HCT116 (cell line): ENCODE data around the gene IQCH. TPM values are rescaled to one million over a fixed set of nuclear protein-coding genes. Genes with fewer than 3 reads are reported as not detected.

Source experiments
- ATAC-seq: fragments of 200-7000 bp; cut with Tn5 transposase; 2 replicates; pipeline ENCODE4 v1.9.1; 2020; ENCODE audit warnings: mild to moderate bottlenecking, moderate library complexity
- BruUV-seq: library from RNA; stranded (reverse); fragments of 400-500 nt; replicated peaks from 2 replicates; lab custom pipeline; 2021; lab: Mats Ljungman, UMichigan
- CTCF ChIA-PET: fragments of 300-600 bp; sonication (Branson Sonifier 250); formaldehyde crosslinking; loops from one replicate; lab custom pipeline; 2021; ENCODE audit warnings: antibody characterized with exemption; lab: Charles Lee
- POLR2A ChIA-PET: fragments of 300-600, 350-600 bp; sonication (Branson Sonifier 250); formaldehyde crosslinking; loops from one replicate; lab custom pipeline; 2021; ENCODE audit warnings: antibody characterized with exemption; lab: Charles Lee
- RAD21 ChIA-PET, 2 experiments: fragments of 300-600 bp; sonication (Branson Sonifier 250); formaldehyde crosslinking; loops; one replicate each; lab custom pipeline; 2023; ENCODE audit warnings: low total read pairs in 2 of 2; ENCODE audit not compliant: uncharacterized antibody in 2 of 2, unreplicated experiment in 2 of 2, low non-redundant PET in 1 of 2; lab: Charles Lee
- DNase-seq: peaks from one replicate; pipeline ENCODE4 v3.0.0-alpha.2; 2010; ENCODE audit warnings: low read depth, low spot score
- H2AFZ ChIP-seq: fragments of 200-600 bp; shearing (Covaris generic), sonication (generic); 2 replicates; pipeline ENCODE4 v1.6.1; 2017; ENCODE audit warnings: low read depth, mixed run types, mixed read lengths, antibody characterized with exemption, low read length; ENCODE audit not compliant: poor library complexity, severe bottlenecking
- H3K27ac ChIP-seq: 2 replicates; pipeline ENCODE4 v1.5.1; 2012; ENCODE audit warnings: low read depth, low read length
- H3K27me3 ChIP-seq: fragments of 200-600 bp; sonication (generic); 2 replicates; pipeline ENCODE4 v1.6.1; 2016; ENCODE audit warnings: mixed run types, low read length, mixed read lengths; ENCODE audit not compliant: insufficient read depth
- H3K36me3 ChIP-seq, 2 experiments: fragments of 200-500 bp in 1 of 2; fragments of 200-600 bp in 1 of 2; sonication (Bioruptor generic) in 1 of 2; sonication (generic) in 1 of 2; 2 replicates each; pipeline versions ENCODE4 v1.5.1 to v1.6.1; 2014 to 2016; ENCODE audit warnings: low read length in 2 of 2, inconsistent platforms in 1 of 2, mixed read lengths in 1 of 2, mixed run types in 1 of 2; ENCODE audit not compliant: insufficient read depth in 2 of 2, control insufficient read depth in 1 of 2
- H3K4me1 ChIP-seq, 2 experiments: fragments of 200-600 bp in 1 of 2; sonication (generic) in 1 of 2; 2 replicates each; pipeline versions ENCODE4 v1.5.1 to v1.6.1; 2012 to 2017; ENCODE audit warnings: low read length in 2 of 2, inconsistent platforms in 1 of 2, mild to moderate bottlenecking in 1 of 2, mixed read lengths in 1 of 2, mixed run types in 1 of 2, moderate library complexity in 1 of 2; ENCODE audit not compliant: insufficient read depth in 2 of 2, control insufficient read depth in 1 of 2
- H3K4me2 ChIP-seq: fragments of 200-600 bp; sonication (generic); 2 replicates; pipeline ENCODE4 v1.6.1; 2017; ENCODE audit warnings: mixed run types, low read length, mixed read lengths
- H3K4me3 ChIP-seq, 2 experiments: fragments of 200-600 bp in 1 of 2; sonication (generic) in 1 of 2; replicated peaks in 1 of 2; 2 replicates each; pipeline ENCODE4 v1.5.1; 2011 to 2016; ENCODE audit warnings: low read length in 2 of 2, control low read depth in 1 of 2, low read depth in 1 of 2, mild to moderate bottlenecking in 1 of 2, mixed read lengths in 1 of 2, mixed run types in 1 of 2
- H3K79me2 ChIP-seq: fragments of 200-600 bp; sonication (generic); 2 replicates; pipeline ENCODE4 v1.6.1; 2017; ENCODE audit warnings: mild to moderate bottlenecking, mixed run types, low read length, moderate library complexity, mixed read lengths; ENCODE audit not compliant: insufficient read depth
- H3K9ac ChIP-seq: fragments of 200-600 bp; sonication (generic); 2 replicates; pipeline ENCODE4 v1.6.1; 2016; ENCODE audit warnings: low read length, mixed read lengths
- H3K9me2 ChIP-seq: fragments of 200-600 bp; sonication (generic), shearing (Covaris generic); 2 replicates; pipeline ENCODE4 v1.6.1; 2017; ENCODE audit warnings: mixed run types, mild to moderate bottlenecking, moderate library complexity; ENCODE audit not compliant: insufficient read depth
- H3K9me3 ChIP-seq, 2 experiments: fragments of 200-500 bp in 1 of 2; fragments of 200-600 bp in 1 of 2; sonication (Bioruptor generic) in 1 of 2; sonication (generic) in 1 of 2; 2 replicates each; pipeline ENCODE4 v1.6.1; 2014 to 2017; ENCODE audit warnings: low read length in 2 of 2, mixed read lengths in 2 of 2, inconsistent platforms in 1 of 2, low read depth in 1 of 2, mild to moderate bottlenecking in 1 of 2, mixed run types in 1 of 2, moderate library complexity in 1 of 2; ENCODE audit not compliant: control insufficient read depth in 1 of 2, insufficient read depth in 1 of 2
- H4K20me1 ChIP-seq: fragments of 200-600 bp; sonication (generic), shearing (Covaris generic); 2 replicates; pipeline ENCODE4 v1.6.1; 2017; ENCODE audit warnings: mixed run types, mild to moderate bottlenecking, moderate library complexity; ENCODE audit not compliant: insufficient read depth
- CEBPB ChIP-seq: IDR thresholded peaks from 2 replicates; pipeline ENCODE4 v1.6.1; 2012; ENCODE audit warnings: low read depth
- EGR1 ChIP-seq: IDR thresholded peaks from 2 replicates; pipeline ENCODE4 v1.6.1; 2012; ENCODE audit warnings: low read depth
- EZH2 ChIP-seq: fragments of 200-600 bp; sonication (generic); IDR thresholded peaks from 2 replicates; pipeline ENCODE4 v1.6.1; 2017; ENCODE audit warnings: antibody characterized with exemption, mixed run types
- EZH2phosphoT487 ChIP-seq: fragments of 200-600 bp; IDR thresholded peaks from 2 replicates; pipeline ENCODE4 v1.6.1; 2018; ENCODE audit warnings: antibody characterized with exemption, borderline replicate concordance
- FOSL1 ChIP-seq: IDR thresholded peaks from 2 replicates; pipeline ENCODE4 v1.6.1; 2012; ENCODE audit warnings: low read depth
- JUND ChIP-seq: IDR thresholded peaks from 2 replicates; pipeline ENCODE4 v1.6.1; 2012
- POLR2A ChIP-seq: IDR thresholded peaks from 2 replicates; pipeline ENCODE4 v1.7.0; 2011; ENCODE audit warnings: borderline replicate concordance; ENCODE audit not compliant: insufficient read depth, insufficient read length; ENCODE audit errors: extremely low read depth
- POLR2AphosphoS5 ChIP-seq: IDR thresholded peaks from 2 replicates; pipeline ENCODE4 v1.6.1; 2011; ENCODE audit warnings: mild to moderate bottlenecking, low read depth, low read length, moderate library complexity
- RAD21 ChIP-seq: IDR thresholded peaks from 2 replicates; pipeline ENCODE4 v1.6.1; 2012; ENCODE audit warnings: low read depth, mild to moderate bottlenecking
- SIN3A ChIP-seq: IDR thresholded peaks from 2 replicates; pipeline ENCODE4 v1.6.1; 2012; ENCODE audit warnings: low read depth
- SP1 ChIP-seq: IDR thresholded peaks from 2 replicates; pipeline ENCODE4 v1.6.1; 2012; ENCODE audit warnings: low read depth
- SRF ChIP-seq: IDR thresholded peaks from 2 replicates; pipeline ENCODE4 v1.6.1; 2012; ENCODE audit warnings: low read depth
- YY1 ChIP-seq: IDR thresholded peaks from 2 replicates; pipeline ENCODE4 v1.6.1; 2011; ENCODE audit warnings: low read length, low read depth, moderate library complexity, mild to moderate bottlenecking; ENCODE audit not compliant: insufficient replicate concordance; ENCODE audit errors: extremely low read depth
- ZFX ChIP-seq: fragments of 450-650 bp; IDR thresholded peaks from 2 replicates; pipeline ENCODE4 v1.6.1; 2017
- ZNF274 ChIP-seq: fragments of 200-500 bp; sonication (Bioruptor generic); IDR thresholded peaks from 2 replicates; pipeline ENCODE4 v1.6.1; 2014; ENCODE audit warnings: mild to moderate bottlenecking, low read depth, low read length, inconsistent platforms
- intact Hi-C: fragments of 100-400 bp; cut with micrococcal nuclease; formaldehyde crosslinking; loops from 2 replicates; pipeline ENCODE4 v1.10.0; 2022
- total RNA-seq: library from RNA; stranded (reverse); gene quantifications from one replicate; pipeline ENCODE4 v1.2.1, GENCODE V29; 2021; ENCODE audit not compliant: unreplicated experiment
- TF ChIP-seq, protein P1 (sequence below): IDR thresholded peaks from 2 replicates; pipeline ENCODE4 v1.6.1; 2012
- TF ChIP-seq, protein P2 (sequence below), 3 experiments: fragments of 200-600 bp in 1 of 3; sonication (generic) in 1 of 3; IDR thresholded peaks in 2 of 3; conservative IDR thresholded peaks in 1 of 3; 2 replicates each; pipeline ENCODE4 v1.5.1; 2012 to 2017; ENCODE audit warnings: low read depth in 2 of 3, low read length in 2 of 3, antibody characterized with exemption in 1 of 3, borderline replicate concordance in 1 of 3, control low read depth in 1 of 3, mild to moderate bottlenecking in 1 of 3, mixed read lengths in 1 of 3, mixed run types in 1 of 3, moderate library complexity in 1 of 3; ENCODE audit not compliant: insufficient read depth in 1 of 3
- TF ChIP-seq, protein P3 (sequence below): IDR thresholded peaks from 2 replicates; pipeline ENCODE4 v1.6.1; 2011; ENCODE audit warnings: mild to moderate bottlenecking, low read length, moderate library complexity; ENCODE audit not compliant: insufficient replicate concordance; ENCODE audit errors: extremely low read depth
- TF ChIP-seq, protein P4 (sequence below): IDR thresholded peaks from 2 replicates; pipeline ENCODE4 v1.6.1; 2012; ENCODE audit warnings: low read depth

Gene IQCH
- total RNA-seq, 1 experiment from 2014 or later: 4.6 TPM

DNA sequence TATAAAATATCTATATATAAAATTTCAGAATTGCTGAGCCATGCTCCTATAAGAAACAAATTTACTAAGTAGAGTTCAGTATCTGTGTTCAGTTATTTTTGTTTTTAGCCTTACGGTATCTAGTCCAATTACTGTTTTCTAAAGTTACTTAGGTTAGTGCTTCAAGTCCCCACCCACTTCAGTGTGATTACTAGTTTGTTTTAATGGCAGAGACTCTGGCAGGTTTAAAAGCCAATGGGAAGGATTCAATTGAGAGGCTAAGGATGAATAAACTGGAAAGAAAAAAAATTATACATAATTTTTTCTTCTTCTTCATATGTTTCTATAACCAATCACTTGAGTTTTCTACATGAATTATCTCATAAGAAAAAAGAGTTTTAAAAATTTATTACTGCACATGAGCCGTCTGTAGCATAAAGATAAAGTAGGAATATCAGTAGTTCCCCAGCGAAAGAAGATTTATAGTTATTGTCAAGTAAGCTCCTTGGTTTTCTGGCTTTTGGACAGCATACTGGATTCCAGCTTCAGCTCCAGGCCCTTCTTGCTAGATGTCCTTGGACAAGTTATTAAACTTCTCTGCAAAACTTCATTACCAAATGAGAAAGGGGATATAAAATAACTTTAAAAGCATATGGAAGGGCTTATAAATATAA lies 46.9 kb upstream of the IQCH start (continued):
- TF ChIP-seq EGR1: no peak
- TF ChIP-seq ZFX: no peak
- TF ChIP-seq SRF: no peak
- TF ChIP-seq, all 23 proteins: peak for 0

DNA sequence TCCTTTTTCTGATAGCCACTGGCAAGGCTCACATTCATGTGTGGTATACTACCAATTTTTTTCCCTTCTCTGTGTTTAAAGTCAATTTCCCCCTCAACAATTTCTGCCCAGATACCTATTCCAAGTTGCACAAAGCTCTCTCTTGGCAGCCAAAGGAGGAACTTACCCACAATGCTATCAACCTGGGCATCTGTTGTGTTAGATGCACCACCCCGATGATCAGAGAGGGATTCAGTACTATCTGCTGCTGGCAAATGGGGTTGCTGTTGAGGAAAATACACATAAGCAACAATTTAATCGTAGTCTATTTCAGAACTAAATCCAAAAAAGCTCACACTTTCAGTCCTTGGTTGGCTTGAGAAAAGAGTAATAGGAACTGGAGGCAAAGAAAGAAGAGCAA lies 46.2 kb upstream of the IQCH start:
- Histone ChIP-seq H4K20me1 (no peaks in the 10 kb centered on the region), H3K9me3 (no peaks in the 10 kb centered on the region), H3K4me2 (no peak overlapping the region), H3K4me3 (no peak overlapping the region), H3K27ac (no peak overlapping the region), H2AFZ (no peak overlapping the region), H3K9ac (no peak overlapping the region), H3K27me3 (no peaks in the 10 kb centered on the region), H3K36me3 (peaks cover 5 to 18% of the 10 kb centered on the region in 2 experiments; a peak in 2 of 4 replicates), H3K9me2 (no peaks in the 10 kb centered on the region), H3K79me2 (no peaks in the 10 kb centered on the region), H3K4me1 (no peaks in the 10 kb centered on the region)
- BruUV-seq: no TSS peak
- TF ChIP-seq, protein P1, sequence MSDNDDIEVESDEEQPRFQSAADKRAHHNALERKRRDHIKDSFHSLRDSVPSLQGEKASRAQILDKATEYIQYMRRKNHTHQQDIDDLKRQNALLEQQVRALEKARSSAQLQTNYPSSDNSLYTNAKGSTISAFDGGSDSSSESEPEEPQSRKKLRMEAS: no peak
- TF ChIP-seq YY1: no peak
- TF ChIP-seq EZH2: no peak
- TF ChIP-seq, protein P2, sequence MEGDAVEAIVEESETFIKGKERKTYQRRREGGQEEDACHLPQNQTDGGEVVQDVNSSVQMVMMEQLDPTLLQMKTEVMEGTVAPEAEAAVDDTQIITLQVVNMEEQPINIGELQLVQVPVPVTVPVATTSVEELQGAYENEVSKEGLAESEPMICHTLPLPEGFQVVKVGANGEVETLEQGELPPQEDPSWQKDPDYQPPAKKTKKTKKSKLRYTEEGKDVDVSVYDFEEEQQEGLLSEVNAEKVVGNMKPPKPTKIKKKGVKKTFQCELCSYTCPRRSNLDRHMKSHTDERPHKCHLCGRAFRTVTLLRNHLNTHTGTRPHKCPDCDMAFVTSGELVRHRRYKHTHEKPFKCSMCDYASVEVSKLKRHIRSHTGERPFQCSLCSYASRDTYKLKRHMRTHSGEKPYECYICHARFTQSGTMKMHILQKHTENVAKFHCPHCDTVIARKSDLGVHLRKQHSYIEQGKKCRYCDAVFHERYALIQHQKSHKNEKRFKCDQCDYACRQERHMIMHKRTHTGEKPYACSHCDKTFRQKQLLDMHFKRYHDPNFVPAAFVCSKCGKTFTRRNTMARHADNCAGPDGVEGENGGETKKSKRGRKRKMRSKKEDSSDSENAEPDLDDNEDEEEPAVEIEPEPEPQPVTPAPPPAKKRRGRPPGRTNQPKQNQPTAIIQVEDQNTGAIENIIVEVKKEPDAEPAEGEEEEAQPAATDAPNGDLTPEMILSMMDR (IDR thresholded peaks at IDR 0.05 in 2 of 3, conservative IDR thresholded peaks at IDR 0.05 in 1 of 3; ENCODE audit: borderline replicate concordance in 1 of 3, insufficient read depth in 1 of 3, low read depth in 2 of 3, low read length in 2 of 3): no peak
- no peak for TF ChIP-seq SRF
- no peak for TF ChIP-seq EGR1
- TF ChIP-seq SIN3A: no peak
- no peak for TF ChIP-seq FOSL1
- TF ChIP-seq POLR2AphosphoS5: no peak
- TF ChIP-seq, protein P3, sequence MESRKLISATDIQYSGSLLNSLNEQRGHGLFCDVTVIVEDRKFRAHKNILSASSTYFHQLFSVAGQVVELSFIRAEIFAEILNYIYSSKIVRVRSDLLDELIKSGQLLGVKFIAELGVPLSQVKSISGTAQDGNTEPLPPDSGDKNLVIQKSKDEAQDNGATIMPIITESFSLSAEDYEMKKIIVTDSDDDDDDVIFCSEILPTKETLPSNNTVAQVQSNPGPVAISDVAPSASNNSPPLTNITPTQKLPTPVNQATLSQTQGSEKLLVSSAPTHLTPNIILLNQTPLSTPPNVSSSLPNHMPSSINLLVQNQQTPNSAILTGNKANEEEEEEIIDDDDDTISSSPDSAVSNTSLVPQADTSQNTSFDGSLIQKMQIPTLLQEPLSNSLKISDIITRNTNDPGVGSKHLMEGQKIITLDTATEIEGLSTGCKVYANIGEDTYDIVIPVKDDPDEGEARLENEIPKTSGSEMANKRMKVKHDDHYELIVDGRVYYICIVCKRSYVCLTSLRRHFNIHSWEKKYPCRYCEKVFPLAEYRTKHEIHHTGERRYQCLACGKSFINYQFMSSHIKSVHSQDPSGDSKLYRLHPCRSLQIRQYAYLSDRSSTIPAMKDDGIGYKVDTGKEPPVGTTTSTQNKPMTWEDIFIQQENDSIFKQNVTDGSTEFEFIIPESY: no peak
- TF ChIP-seq RAD21: no peak
- TF ChIP-seq CEBPB: no peak
- TF ChIP-seq JUND: no peak
- no peak for TF ChIP-seq POLR2A
- TF ChIP-seq ZNF274: no peak
- TF ChIP-seq ZFX: no peak
- no peak for TF ChIP-seq EZH2phosphoT487
- no peak for TF ChIP-seq SP1
- TF ChIP-seq, protein P4, sequence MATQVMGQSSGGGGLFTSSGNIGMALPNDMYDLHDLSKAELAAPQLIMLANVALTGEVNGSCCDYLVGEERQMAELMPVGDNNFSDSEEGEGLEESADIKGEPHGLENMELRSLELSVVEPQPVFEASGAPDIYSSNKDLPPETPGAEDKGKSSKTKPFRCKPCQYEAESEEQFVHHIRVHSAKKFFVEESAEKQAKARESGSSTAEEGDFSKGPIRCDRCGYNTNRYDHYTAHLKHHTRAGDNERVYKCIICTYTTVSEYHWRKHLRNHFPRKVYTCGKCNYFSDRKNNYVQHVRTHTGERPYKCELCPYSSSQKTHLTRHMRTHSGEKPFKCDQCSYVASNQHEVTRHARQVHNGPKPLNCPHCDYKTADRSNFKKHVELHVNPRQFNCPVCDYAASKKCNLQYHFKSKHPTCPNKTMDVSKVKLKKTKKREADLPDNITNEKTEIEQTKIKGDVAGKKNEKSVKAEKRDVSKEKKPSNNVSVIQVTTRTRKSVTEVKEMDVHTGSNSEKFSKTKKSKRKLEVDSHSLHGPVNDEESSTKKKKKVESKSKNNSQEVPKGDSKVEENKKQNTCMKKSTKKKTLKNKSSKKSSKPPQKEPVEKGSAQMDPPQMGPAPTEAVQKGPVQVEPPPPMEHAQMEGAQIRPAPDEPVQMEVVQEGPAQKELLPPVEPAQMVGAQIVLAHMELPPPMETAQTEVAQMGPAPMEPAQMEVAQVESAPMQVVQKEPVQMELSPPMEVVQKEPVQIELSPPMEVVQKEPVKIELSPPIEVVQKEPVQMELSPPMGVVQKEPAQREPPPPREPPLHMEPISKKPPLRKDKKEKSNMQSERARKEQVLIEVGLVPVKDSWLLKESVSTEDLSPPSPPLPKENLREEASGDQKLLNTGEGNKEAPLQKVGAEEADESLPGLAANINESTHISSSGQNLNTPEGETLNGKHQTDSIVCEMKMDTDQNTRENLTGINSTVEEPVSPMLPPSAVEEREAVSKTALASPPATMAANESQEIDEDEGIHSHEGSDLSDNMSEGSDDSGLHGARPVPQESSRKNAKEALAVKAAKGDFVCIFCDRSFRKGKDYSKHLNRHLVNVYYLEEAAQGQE: no peak
- CTCF ChIA-PET: no interaction called here
- POLR2A ChIA-PET: no interaction called here
- RAD21 ChIA-PET: no interaction called here
- ATAC-seq (no peak), DNase-seq (no peak)
- intact Hi-C loops: no loop called here
